Transverse colon (tissue), 4 donors: ENCODE measurements around the gene PSTPIP2. TPM values are rescaled to one million over a fixed set of nuclear protein-coding genes. Genes with fewer than 3 reads are reported as not detected.
A peak's percentile ranks its signal among the peaks of the same experiment; 100 is the strongest.

Experiments used
- DNase-seq: peaks from one replicate; pipeline ENCODE4 v3.0.0-alpha.2; 2019
- H3K27ac ChIP-seq, 4 donors: fragments of 200-600 bp; sonication (generic); 2 replicates each; pipeline ENCODE4 v1.5.1; 2016 to 2018; ENCODE audit warnings: inconsistent platforms in 4 of 4
- H3K27me3 ChIP-seq: fragments of 200-600 bp; sonication (generic); 2 replicates; pipeline ENCODE4 v1.5.1; 2017; ENCODE audit warnings: inconsistent platforms
- H3K36me3 ChIP-seq, 4 donors: fragments of 200-600 bp; sonication (generic); 2 replicates each; pipeline ENCODE4 v1.5.1; 2017 to 2019; ENCODE audit warnings: inconsistent platforms in 4 of 4
- H3K4me1 ChIP-seq, 4 donors: fragments of 200-600 bp; sonication (generic); 2 replicates each; pipeline ENCODE4 v1.5.1; 2017 to 2020; ENCODE audit warnings: inconsistent platforms in 4 of 4
- H3K4me3 ChIP-seq, 4 donors: fragments of 200-600 bp; sonication (generic); 1 replicate in 1 of 4; 2 replicates in 3 of 4; pipeline versions ENCODE4 v1.5.1 to v1.6.1; 2017 to 2019; ENCODE audit warnings: inconsistent platforms in 4 of 4
- H3K9me3 ChIP-seq, 2 donors: fragments of 200-600 bp; sonication (generic); 2 replicates each; pipeline ENCODE4 v1.5.1; 2017 to 2019; ENCODE audit warnings: inconsistent platforms in 2 of 2
- CTCF ChIP-seq, 5 experiments: fragments of 200-600 bp in 3 of 5; fragments of 450-650 bp in 2 of 5; sonication (generic) in 3 of 5; IDR thresholded peaks; 1 replicate in 2 of 5; 2 replicates in 3 of 5; pipeline ENCODE4 v1.5.1; 2016 to 2017; ENCODE audit warnings: antibody characterized with exemption in 5 of 5, inconsistent platforms in 3 of 5, mild to moderate bottlenecking in 2 of 5, moderate library complexity in 1 of 5
- EP300 ChIP-seq: sonication (generic); formaldehyde crosslinking; IDR thresholded peaks from one replicate; pipeline ENCODE4 v1.6.1; 2017; ENCODE audit warnings: antibody characterized with exemption, low read depth
- POLR2A ChIP-seq: fragments of 450-650 bp; IDR thresholded peaks from one replicate; pipeline ENCODE4 v1.6.1; 2016; ENCODE audit warnings: antibody characterized with exemption, mild to moderate bottlenecking, moderate library complexity
- POLR2AphosphoS5 ChIP-seq, 3 donors: sonication (generic); formaldehyde crosslinking; IDR thresholded peaks; one replicate each; pipeline ENCODE4 v1.6.1; 2016; ENCODE audit warnings: antibody characterized with exemption in 3 of 3
- WGBS, 2 donors: methylation state at CpG; one replicate each; pipeline ENCODE4 v1.1.5; 2018; ENCODE audit warnings: low coverage in 1 of 2; 5-methylcytosine and 5-hydroxymethylcytosine counted together
- in situ Hi-C, 4 donors: fragments of 200-750 bp; cut with MboI; loops; one replicate each; pipeline versions ENCODE4 v1.15.0 to v1.15.1; 2017; ENCODE audit warnings: low sequenced_read_pairs in 3 of 4, low pct_ligation_motif_present in 1 of 4, low pct_unique_long_range_greater_than_20kb in 1 of 4
- intact Hi-C: fragments of 100-400 bp; cut with DNase I; formaldehyde crosslinking; loops from one replicate; pipeline ENCODE4 v1.15.1; 2023; ENCODE audit warnings: low total_unique reads
- total RNA-seq, 4 donors: library from RNA; depleted of rRNA; stranded (reverse); fragments of >200 nt; gene quantifications; one replicate each; pipeline ENCODE4 v1.1.0, GENCODE V29; 2016

PSTPIP2 gene
- total RNA-seq, 4 donors from 2014 or later, result 2.6 to 21.9 (median 8.7) TPM

GRCh38 chr18:46054956-46055837 is 16.9 kb downstream of the PSTPIP2 start:
- Histone ChIP-seq H3K27me3 (no peaks in the 10 kb centered on the region), H3K27ac (no peak overlapping the region), H3K4me1 (peaks cover 0 to 8% (median 3%) of the 10 kb centered on the region in 4 donors), H3K9me3 (no peaks in the 10 kb centered on the region), H3K36me3 (no peaks in the 10 kb centered on the region), H3K4me3 (no peak overlapping the region)
- TF ChIP-seq POLR2A, result no peak
- no peak for TF ChIP-seq CTCF (IDR thresholded peaks at IDR 0.05)
- no peak for TF ChIP-seq EP300
- no peak for DNase-seq
- in situ Hi-C loops, result no loop called here
- intact Hi-C loops, result no loop called here
- 80 to 87% methylated on average over 6 of the region's 6 CpGs for WGBS, 2 donors

GRCh38 chr18:46053368-46054095 is 18.5 kb downstream of the PSTPIP2 start:
- intact Hi-C loops (no loop called here), in situ Hi-C loops (no loop called here)
- Histone ChIP-seq H3K9me3 (no peaks in the 10 kb centered on the region), H3K4me3 (no peak overlapping the region), H3K27ac (no peak overlapping the region), H3K4me1 (peaks cover 0 to 8% (median 3%) of the 10 kb centered on the region in 4 donors), H3K36me3 (no peaks in the 10 kb centered on the region), H3K27me3 (no peaks in the 10 kb centered on the region)
- DNase-seq, result no peak
- no peak for TF ChIP-seq EP300
- TF ChIP-seq POLR2A, result no peak
- no peak for TF ChIP-seq CTCF (IDR thresholded peaks at IDR 0.05)
- TF ChIP-seq POLR2AphosphoS5 (IDR thresholded peaks at IDR 0.05), result no peak
- 87 to 91% methylated on average over 6 of the region's 6 CpGs for whole genome bisulfite sequencing, 2 donors

GRCh38 chr18:46051731-46052461 is 20.2 kb downstream of the PSTPIP2 start:
- Histone ChIP-seq H3K4me1 (peaks cover 0 to 8% (median 3%) of the 10 kb centered on the region in 4 donors), H3K4me3 (no peak overlapping the region), H3K9me3 (no peaks in the 10 kb centered on the region), H3K36me3 (no peaks in the 10 kb centered on the region), H3K27ac (peak overlapping the region in 1 of 4 donors; percentile 48), H3K27me3 (no peaks in the 10 kb centered on the region)
- in situ Hi-C loops, result no loop called here
- DNase-seq, result no peak
- TF ChIP-seq CTCF (IDR thresholded peaks at IDR 0.05), result no peak
- no peak for TF ChIP-seq EP300
- no peak for TF ChIP-seq POLR2AphosphoS5 (IDR thresholded peaks at IDR 0.05)
- TF ChIP-seq POLR2A, result no peak
- intact Hi-C loops, result no loop called here
- 63 to 71% methylated on average over 1 to 6 of the region's 6 CpGs for WGBS, 2 donors

DNA sequence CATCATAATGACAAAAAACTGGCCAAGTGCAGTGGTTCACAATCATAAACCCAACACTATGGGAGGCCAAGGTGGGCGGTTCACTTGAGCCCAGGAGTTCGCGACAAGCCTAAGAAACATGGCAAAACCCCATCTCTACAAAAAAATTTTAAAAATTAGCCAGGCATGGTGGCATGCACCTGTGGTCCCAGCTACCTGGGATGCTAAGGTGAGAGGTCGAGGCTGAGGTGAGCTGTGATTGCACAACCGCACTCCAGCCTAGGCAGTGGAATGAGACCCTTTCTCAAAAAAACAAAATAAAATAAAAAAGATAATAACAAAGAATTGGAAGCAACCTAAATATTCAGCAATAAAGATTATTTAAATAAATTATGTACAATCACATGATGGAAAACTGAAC is 21.8 kb downstream of the PSTPIP2 start:
- no peaks in the 10 kb centered on the region for H3K36me3 ChIP-seq
- H3K27ac ChIP-seq, result no peak overlapping the region
- WGBS, 2 donors, result 92 to 94% methylated on average over 3 to 5 of the region's 5 CpGs
- H3K4me3 ChIP-seq, result no peak overlapping the region
- no peaks in the 10 kb centered on the region for H3K27me3 ChIP-seq
- in situ Hi-C loops, result no loop called here
- DNase-seq, result no peak
- no peaks in the 10 kb centered on the region for H3K9me3 ChIP-seq
- intact Hi-C loops, result no loop called here
- no peak for TF ChIP-seq POLR2A
- no peak for TF ChIP-seq EP300
- TF ChIP-seq CTCF (IDR thresholded peaks at IDR 0.05), result no peak
- TF ChIP-seq POLR2AphosphoS5 (IDR thresholded peaks at IDR 0.05), result no peak
- H3K4me1 ChIP-seq, result peaks cover 0 to 8% (median 3%) of the 10 kb centered on the region in 4 donors
